GM12878 (cell line): Measurements from ENCODE around the gene FGF19. TPM values are rescaled to one million over a fixed set of nuclear protein-coding genes. Genes with fewer than 3 reads are reported as not detected.

ENCODE experiments used
- ATAC-seq: fragments of 200-7000 bp; cut with Tn5 transposase; 3 replicates; pipeline ENCODE4 v1.9.1; 2020; ENCODE audit warnings: mild to moderate bottlenecking, moderate library complexity
- BruUV-seq: library from RNA; stranded (reverse); fragments of 400-500 nt; replicated peaks from 2 replicates; lab custom pipeline; 2021; lab: Mats Ljungman, UMichigan
- CTCF ChIA-PET: fragments of 300-600 bp; sonication (Branson Sonifier 250); formaldehyde crosslinking; extraction: SDS; loops from one replicate; lab custom pipeline; 2021; ENCODE audit warnings: inconsistent platforms; lab: Yijun Ruan, JAX
- POLR2A ChIA-PET: fragments of 350-600 bp; formaldehyde crosslinking; extraction: SDS; loops from one replicate; lab custom pipeline; 2021; ENCODE audit warnings: inconsistent platforms; lab: Charles Lee
- RAD21 ChIA-PET: fragments of 300-600 bp; sonication (Branson Sonifier 250); formaldehyde crosslinking; loops from one replicate; lab custom pipeline; 2023; ENCODE audit warnings: antibody characterized with exemption; ENCODE audit not compliant: unreplicated experiment; lab: Charles Lee
- SMC1A ChIA-PET: fragments of 300-600 bp; sonication (Branson Sonifier 250); formaldehyde crosslinking; loops from one replicate; lab custom pipeline; 2023; ENCODE audit not compliant: unreplicated experiment, uncharacterized antibody; lab: Charles Lee
- DNase-seq: peaks from one replicate; pipeline ENCODE4 v3.0.0-alpha.2; 2011; ENCODE audit warnings: low read depth, low spot score
- FAIRE-seq: peaks from 3 replicates; lab custom pipeline; 2011; peaks lifted over from hg19 to GRCh38; lab: Jason Lieb, UNC
- H2AFZ ChIP-seq: 2 replicates; pipeline ENCODE4 v1.6.0; 2011; ENCODE audit warnings: low read depth, low read length, control low read depth; ENCODE audit not compliant: control insufficient read depth
- H3K27ac ChIP-seq: 2 replicates; pipeline ENCODE4 v1.5.1; 2011; ENCODE audit warnings: control low read depth; ENCODE audit not compliant: control insufficient read depth, insufficient read depth
- H3K27me3 ChIP-seq, 2 experiments: replicated peaks in 1 of 2; 2 replicates each; pipeline versions ENCODE4 v1.6.0 to v1.6.1; 2011; ENCODE audit warnings: low read length in 1 of 2; ENCODE audit not compliant: control insufficient read depth in 2 of 2, insufficient read depth in 2 of 2
- H3K36me3 ChIP-seq, 2 experiments: 2 replicates each; pipeline ENCODE4 v1.5.1; 2011; ENCODE audit warnings: low read length in 1 of 2; ENCODE audit not compliant: control insufficient read depth in 2 of 2, insufficient read depth in 2 of 2
- H3K4me1 ChIP-seq: 2 replicates; pipeline ENCODE4 v1.6.1; 2011; ENCODE audit warnings: mild to moderate bottlenecking, low read length, moderate library complexity, mixed read lengths; ENCODE audit not compliant: control insufficient read depth, insufficient read depth
- H3K4me2 ChIP-seq: 2 replicates; pipeline ENCODE4 v1.6.0; 2011; ENCODE audit warnings: control low read depth; ENCODE audit not compliant: control insufficient read depth, insufficient read depth
- H3K4me3 ChIP-seq: fragments of 200-600 bp; sonication (generic); 2 replicates; pipeline ENCODE4 v1.5.1; 2016
- H3K79me2 ChIP-seq: 2 replicates; pipeline ENCODE4 v1.6.0; 2011; ENCODE audit warnings: low read length; ENCODE audit not compliant: control insufficient read depth, insufficient read depth
- H3K9ac ChIP-seq: 2 replicates; pipeline ENCODE4 v1.8.0; 2011; ENCODE audit warnings: low read length, control low read depth, mixed read lengths; ENCODE audit not compliant: control insufficient read depth, insufficient read depth
- H3K9me3 ChIP-seq: replicated peaks from 3 replicates; pipeline ENCODE4 v1.5.1; 2011; ENCODE audit warnings: mild to moderate bottlenecking, low read length; ENCODE audit not compliant: control insufficient read depth, insufficient read depth
- H4K20me1 ChIP-seq: 2 replicates; pipeline ENCODE4 v1.6.0; 2011; ENCODE audit not compliant: control insufficient read depth, insufficient read depth
- BHLHE40 ChIP-seq, 2 experiments: fragments of 450-650 bp in 1 of 2; IDR thresholded peaks; 2 replicates each; pipeline ENCODE4 v1.6.1; 2011 to 2017; ENCODE audit warnings: low read depth in 2 of 2, borderline replicate concordance in 1 of 2, improper control_type of control experiment in 1 of 2, low read length in 1 of 2, mild to moderate bottlenecking in 1 of 2
- CBFB ChIP-seq: IDR thresholded peaks from 2 replicates; pipeline ENCODE4 v1.6.1; 2016; ENCODE audit warnings: antibody characterized with exemption, low read depth
- E4F1 ChIP-seq: fragments of 450-650 bp; IDR thresholded peaks from 2 replicates; pipeline ENCODE4 v1.6.1; 2018; ENCODE audit warnings: borderline replicate concordance, mild to moderate bottlenecking; ENCODE audit not compliant: partially characterized antibody
- IRF4 ChIP-seq: IDR thresholded peaks from 2 replicates; pipeline ENCODE4 v1.6.1; 2011; ENCODE audit warnings: low read depth, low read length
- MYC ChIP-seq: IDR thresholded peaks from 2 replicates; pipeline ENCODE4 v1.6.1; 2011; ENCODE audit warnings: mild to moderate bottlenecking, low read length, moderate library complexity, inconsistent platforms; ENCODE audit not compliant: insufficient read depth, insufficient replicate concordance, insufficient read length, severe bottlenecking
- PML ChIP-seq: IDR thresholded peaks from 2 replicates; pipeline ENCODE4 v1.6.1; 2012; ENCODE audit warnings: low read length, inconsistent platforms
- RAD21 ChIP-seq: IDR thresholded peaks from 2 replicates; pipeline ENCODE4 v1.6.1; 2011; ENCODE audit warnings: mild to moderate bottlenecking, low read depth, low read length, moderate library complexity; ENCODE audit not compliant: insufficient read depth
- RELA ChIP-seq: fragments of 450-650 bp; IDR thresholded peaks from 2 replicates; pipeline ENCODE4 v1.8.0; 2014; ENCODE audit warnings: borderline replicate concordance; ENCODE audit not compliant: partially characterized antibody
- SIN3A ChIP-seq: IDR thresholded peaks from 2 replicates; pipeline ENCODE4 v1.6.1; 2012; ENCODE audit warnings: low read depth, low read length, improper control_type of control experiment
- YBX1 ChIP-seq: fragments of 450-650 bp; IDR thresholded peaks from 2 replicates; pipeline ENCODE4 v1.6.1; 2016; ENCODE audit warnings: antibody characterized with exemption
- ZNF24 ChIP-seq: fragments of 450-650 bp; IDR thresholded peaks from 2 replicates; pipeline ENCODE4 v1.6.1; 2017; ENCODE audit warnings: antibody characterized with exemption, mild to moderate bottlenecking
- WGBS: methylation state at CpG from one replicate; pipeline ENCODE4 v1.1.6; 2016; ENCODE audit warnings: low lambda C conversion rate; ENCODE audit not compliant: insufficient replicate concordance, insufficient coverage; ENCODE audit errors: missing lambda C conversion rate; 5-methylcytosine and 5-hydroxymethylcytosine counted together
- in situ Hi-C: fragments of 300-500 bp; cut with MboI; formaldehyde crosslinking; loops from 9 replicates; pipeline ENCODE4 v1.14.3; 2018; ENCODE audit warnings: mixed read lengths
- intact Hi-C: fragments of 100-400 bp; cut with micrococcal nuclease; formaldehyde crosslinking; loops from one replicate; pipeline ENCODE4 v1.14.2; 2022; ENCODE audit not compliant: unreplicated experiment
- polyA plus RNA-seq, 11 experiments: library from polyadenylated mRNA; depleted of rRNA in 4 of 11; unstranded in 6 of 11; stranded (reverse) in 5 of 11; fragments of >200 nt; fragmentation: Nextera tagmentation in 4 of 11; fragmentation: Illumina TruSeq in 1 of 11; extraction: Ambion mirVana in 4 of 11; extraction: Trizol in 1 of 11; gene quantifications; 1 replicate in 1 of 11; 2 replicates in 10 of 11; pipeline versions ENCODE4 v1.2.1 to v1.2.3, GENCODE V29; 2011 to 2016; ENCODE audit warnings: inconsistent platforms in 2 of 11, missing spikeins in 2 of 11, low read depth in 1 of 11
- total RNA-seq, 4 experiments: library from RNA; depleted of rRNA in 3 of 4; stranded (reverse); fragments of >200 nt in 3 of 4; fragmentation: Illumina TruSeq in 1 of 4; extraction: Trizol in 1 of 4; gene quantifications; 2 replicates each; pipeline versions ENCODE4 v1.2.1 to v1.2.3, GENCODE V29; 2013 to 2021

The FGF19 gene
- total and polyA plus RNA-seq, 10 of the 15 experiments (the other 5 are each of a cell fraction or from before 2014, with no cell fraction given), result 0.08 TPM; not detected in 9

DNA sequence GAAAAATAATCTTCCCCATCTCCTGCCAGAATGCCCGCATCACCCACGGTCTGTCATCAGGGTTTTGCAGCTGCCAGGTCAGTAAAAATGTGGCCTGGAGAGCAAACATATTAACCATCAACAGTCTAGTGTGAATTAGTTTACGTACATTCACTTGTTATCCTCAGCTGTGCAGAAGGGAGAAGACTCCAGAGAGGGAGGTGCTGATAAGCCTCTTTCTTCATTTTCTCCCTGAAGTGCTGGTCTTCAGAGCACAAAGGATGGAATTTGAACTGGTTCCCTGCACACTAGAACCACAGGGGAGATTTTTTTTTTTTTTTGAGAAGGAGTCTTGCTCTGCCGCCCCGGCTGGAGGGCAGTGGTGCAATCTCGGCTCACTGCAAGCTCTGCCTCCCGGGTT lies 8.2 kb downstream of the FGF19 start:
- Histone ChIP-seq H4K20me1 (no peaks in the 10 kb centered on the region), H2AFZ (no peak overlapping the region), H3K27me3 (peaks cover 5 to 6% of the 10 kb centered on the region in 2 experiments), H3K4me2 (no peak overlapping the region), H3K36me3 (no peaks in the 10 kb centered on the region), H3K9me3 (no peaks in the 10 kb centered on the region), H3K79me2 (no peaks in the 10 kb centered on the region), H3K9ac (no peak overlapping the region), H3K27ac (no peak overlapping the region), H3K4me3 (no peak overlapping the region), H3K4me1 (no peaks in the 10 kb centered on the region; the same call in 1 of the 2 replicates)
- FAIRE-seq, result no peak
- CTCF ChIA-PET, result no interaction called here
- no peak for TF ChIP-seq CBFB
- no peak for TF ChIP-seq PML
- no peak for TF ChIP-seq RELA
- TF ChIP-seq SIN3A, result no peak
- TF ChIP-seq MYC, result no peak
- no peak for TF ChIP-seq IRF4
- TF ChIP-seq YBX1, result no peak
- TF ChIP-seq ZNF24, result no peak
- TF ChIP-seq RAD21, result no peak
- no peak for TF ChIP-seq E4F1
- no peak for TF ChIP-seq BHLHE40 (IDR thresholded peaks at IDR 0.05; ENCODE audit: borderline replicate concordance in 1 of 2, low read depth in 2 of 2, low read length in 1 of 2)
- BruUV-seq, result no TSS peak
- intact Hi-C loops, result no loop called here
- WGBS, result 48% methylated on average over 7 of the region's 7 CpGs
- no peak for ATAC-seq
- SMC1A ChIA-PET, result no interaction called here
- POLR2A ChIA-PET, result no interaction called here
- in situ Hi-C loops, result no loop called here
- RAD21 ChIA-PET, result no interaction called here
- DNase-seq, result no peak
